ENCODE measurements around the gene ATP6V1C2.

The ATP6V1C2 gene, protein sequence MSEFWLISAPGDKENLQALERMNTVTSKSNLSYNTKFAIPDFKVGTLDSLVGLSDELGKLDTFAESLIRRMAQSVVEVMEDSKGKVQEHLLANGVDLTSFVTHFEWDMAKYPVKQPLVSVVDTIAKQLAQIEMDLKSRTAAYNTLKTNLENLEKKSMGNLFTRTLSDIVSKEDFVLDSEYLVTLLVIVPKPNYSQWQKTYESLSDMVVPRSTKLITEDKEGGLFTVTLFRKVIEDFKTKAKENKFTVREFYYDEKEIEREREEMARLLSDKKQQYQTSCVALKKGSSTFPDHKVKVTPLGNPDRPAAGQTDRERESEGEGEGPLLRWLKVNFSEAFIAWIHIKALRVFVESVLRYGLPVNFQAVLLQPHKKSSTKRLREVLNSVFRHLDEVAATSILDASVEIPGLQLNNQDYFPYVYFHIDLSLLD

DNA sequence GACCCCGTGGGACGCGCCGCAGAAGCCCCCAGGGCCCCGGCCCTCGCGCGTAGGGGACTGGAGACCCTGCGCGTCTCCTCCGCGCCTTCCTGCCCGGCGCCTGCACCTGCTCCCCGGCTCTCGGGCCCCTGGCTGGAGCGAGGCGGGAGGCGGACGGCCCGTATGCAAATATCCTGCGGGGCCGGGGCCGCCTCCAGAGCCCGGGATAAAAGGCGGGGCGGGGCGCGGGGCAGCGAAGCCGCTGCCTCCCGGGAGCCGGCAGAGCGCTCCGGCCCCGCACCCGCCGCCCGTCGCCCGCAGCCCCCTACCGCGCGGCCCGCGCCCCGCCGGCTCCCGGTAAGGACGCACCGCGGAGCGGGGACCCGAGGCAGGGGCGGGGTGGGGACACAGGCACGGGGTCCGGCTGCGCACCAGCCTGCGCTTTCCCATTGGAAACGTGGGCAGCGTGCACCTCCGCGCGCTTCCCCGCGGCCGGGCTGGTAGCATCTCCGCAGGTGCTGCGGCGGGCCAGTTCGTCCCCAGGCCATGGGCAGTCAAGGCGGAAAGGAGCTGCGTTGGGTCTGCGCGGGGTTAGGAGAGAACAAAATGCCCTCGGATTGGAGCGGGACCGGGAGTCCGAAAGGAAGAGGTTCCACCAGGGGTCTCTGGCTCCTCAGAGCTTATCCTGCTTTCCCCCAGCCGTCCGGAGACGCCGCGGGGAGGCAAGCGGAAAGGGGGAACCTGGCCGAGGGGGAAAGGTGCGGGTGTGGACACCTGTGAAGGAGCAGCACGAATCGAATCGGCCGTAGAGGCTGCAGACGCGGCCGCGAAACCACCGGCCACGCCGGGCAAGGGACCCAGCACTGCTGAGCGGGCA lies at the start of gene ATP6V1C2:
ATP6V1C2 (plus strand) TSS at position 235 of the 856 bp plus-strand sequence. CDS start 1,220 bp downstream, outside the sequence.
- no peak for DNase-seq (ENCODE audit: low read depth)

DNA sequence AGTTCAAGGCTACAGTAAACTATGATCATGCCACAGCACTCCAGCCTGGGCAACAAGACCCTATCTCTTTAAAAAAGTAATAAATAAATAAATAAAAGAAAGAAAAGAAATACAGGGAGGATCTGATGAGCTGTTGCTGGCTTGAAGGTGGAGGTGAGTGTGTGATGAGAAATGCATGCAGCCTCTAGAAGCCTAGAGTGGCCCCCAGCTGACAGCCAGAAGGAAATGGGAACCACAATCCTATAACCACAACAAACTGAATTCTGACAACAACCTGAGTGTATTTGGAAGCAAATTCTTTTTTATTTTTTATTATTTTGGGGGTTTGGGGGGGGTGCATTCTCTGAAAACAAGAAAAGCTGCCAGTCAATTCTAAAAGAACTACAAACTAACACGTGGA lies 46.3 kb upstream of the ATP6V1C2 start:
- no peak for DNase-seq (ENCODE audit: low read depth)

DNA sequence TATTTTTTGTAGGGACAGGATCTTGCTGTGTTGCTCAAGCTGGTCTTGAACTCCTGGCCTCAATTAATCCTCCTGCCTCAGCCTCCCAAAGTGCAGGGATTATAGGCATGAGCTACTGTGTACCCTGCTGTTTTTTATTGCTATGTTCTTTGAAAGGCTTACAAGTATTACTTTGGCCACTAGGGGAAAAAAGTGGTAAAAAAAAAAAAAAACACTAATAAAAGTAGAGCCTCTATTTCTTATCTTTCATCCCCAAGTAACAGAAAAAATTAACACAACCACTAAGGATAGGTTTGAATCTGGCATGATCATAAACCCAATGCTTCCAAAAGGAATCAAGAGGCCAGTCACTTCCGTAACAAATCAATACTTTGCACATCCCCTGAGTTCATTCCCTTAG lies 43.2 kb upstream of the ATP6V1C2 start:
- DNase-seq (ENCODE audit: low read depth) = no peak

DNA sequence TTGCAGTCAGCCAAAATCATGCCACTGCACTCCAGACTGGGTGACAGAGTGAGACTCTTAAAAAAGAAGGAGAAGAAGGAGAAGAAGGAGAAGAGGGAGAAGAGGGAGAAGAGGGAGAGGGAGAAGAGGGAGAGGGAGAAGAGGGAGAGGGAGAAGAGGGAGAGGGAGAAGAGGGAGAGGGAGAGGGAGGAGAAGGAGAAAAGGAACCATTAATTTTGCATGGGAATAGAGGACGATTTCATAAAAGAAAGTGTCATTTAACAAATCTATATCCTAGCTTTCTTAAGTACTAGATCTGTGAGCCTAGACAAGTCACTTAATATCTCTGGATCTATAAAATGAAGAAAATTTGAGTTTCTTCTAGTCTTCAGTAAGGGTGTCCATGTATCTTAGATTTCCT lies 41.2 kb upstream of the ATP6V1C2 start:
- DNase-seq (ENCODE audit: low read depth) = no peak

DNA sequence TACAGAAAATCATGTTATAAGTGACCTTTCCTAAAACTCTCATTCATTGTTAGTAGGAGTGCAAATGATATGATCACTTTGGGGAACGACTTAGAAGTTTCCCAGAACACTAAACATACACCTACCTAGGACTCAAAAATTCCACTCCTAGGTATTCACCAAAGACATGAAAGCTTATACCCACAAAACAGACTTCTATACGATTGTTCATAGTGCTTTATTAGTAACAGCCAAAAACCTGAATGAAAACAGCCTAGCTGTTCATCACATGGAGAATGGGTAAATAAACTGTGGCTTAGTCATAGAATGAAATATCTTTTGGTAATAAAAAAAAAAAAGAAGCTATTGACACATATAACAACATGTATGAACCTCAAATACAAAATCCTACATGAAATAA lies 40.5 kb upstream of the ATP6V1C2 start:
- no peak for DNase-seq (ENCODE audit: low read depth)

DNA sequence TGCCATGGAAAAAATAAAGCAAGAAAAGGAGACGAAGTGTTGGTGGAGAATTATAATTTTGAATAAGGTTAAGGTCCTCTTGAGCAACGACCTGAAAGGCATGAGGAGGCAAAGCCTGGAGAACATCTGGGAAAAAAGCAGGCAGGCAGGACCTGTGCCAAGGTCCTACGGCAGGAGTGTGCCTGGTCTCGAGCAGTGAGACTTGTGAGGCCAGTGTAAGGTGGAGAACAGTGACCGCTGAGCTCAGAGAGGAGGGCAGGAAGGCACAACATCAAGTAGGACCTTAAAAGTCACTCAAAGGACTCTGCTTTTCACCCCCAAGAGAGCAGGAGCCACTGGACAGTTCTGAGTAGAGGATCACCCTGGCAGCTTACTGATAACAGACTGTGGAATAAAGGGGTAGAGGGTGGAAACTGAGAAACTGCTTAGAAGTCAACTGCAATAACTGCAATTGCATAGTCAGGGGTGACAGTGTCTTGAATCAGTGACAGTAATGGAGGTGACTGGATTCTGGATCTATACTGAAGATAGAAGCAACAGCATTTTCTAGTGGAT lies 35.2 kb upstream of the ATP6V1C2 start:
- no peak for DNase-seq (ENCODE audit: low read depth)

DNA sequence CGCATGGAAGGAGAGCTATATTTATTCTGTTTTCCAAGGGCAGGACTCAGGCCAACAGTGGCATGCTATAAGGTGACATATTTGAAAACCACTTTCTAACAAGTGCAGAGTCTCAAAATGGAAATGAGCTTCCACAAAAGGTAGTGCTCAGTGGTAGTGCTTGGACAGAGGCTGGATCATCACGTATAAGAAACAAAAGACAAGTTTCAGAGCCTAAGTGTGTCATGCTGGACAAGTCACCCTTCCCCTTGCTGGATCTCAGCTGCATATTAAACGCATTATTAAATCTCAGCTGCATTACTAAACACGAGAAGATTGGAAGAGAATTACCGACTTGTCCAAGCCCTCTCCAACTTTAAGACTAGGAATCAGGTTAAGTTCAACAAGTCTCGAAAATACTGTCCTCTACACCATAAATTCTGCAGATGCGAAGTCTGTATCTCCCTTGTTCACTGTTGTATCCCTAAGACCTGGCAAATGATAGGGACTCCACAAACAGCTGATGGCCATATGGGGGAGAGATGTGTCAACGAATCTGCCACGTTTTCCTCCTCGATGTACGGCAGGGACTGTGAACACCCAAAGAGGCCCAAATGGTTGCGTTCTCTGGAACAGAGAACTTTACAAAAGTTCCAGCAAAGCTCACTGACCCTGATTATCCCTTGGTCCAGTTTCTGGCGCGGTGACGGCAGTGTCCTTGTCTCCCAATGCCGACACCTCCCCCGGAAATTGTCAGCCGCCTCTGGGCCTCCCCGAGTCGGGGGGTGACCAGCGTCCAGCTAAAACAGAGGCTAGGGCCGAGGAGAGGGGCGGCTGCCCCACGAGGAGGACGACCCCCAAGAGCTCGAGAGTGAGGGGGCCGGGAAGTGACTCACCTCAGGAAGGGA lies 32.3 kb upstream of the ATP6V1C2 start:
- no peak for DNase-seq (ENCODE audit: low read depth)

DNA sequence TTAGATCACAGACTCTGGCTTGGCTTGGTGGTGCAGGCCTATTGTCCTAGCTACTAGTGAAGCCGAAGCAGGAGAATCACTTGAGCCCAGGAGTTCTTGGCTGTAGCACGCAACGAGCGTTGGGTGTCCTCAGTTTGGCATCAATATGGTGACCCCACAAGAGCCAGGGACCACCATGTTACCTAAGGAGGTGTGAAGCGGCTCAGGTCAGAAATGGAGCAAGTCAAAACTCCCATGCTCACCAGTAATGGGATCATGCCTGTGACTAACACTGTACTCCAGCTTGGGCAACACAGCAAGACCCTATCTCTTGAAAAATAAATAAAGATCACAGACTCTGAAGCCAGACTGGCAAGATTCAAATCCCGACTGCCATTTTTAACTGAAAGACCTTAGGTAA lies 29.9 kb upstream of the ATP6V1C2 start:
- no peak for DNase-seq (ENCODE audit: low read depth)

DNA sequence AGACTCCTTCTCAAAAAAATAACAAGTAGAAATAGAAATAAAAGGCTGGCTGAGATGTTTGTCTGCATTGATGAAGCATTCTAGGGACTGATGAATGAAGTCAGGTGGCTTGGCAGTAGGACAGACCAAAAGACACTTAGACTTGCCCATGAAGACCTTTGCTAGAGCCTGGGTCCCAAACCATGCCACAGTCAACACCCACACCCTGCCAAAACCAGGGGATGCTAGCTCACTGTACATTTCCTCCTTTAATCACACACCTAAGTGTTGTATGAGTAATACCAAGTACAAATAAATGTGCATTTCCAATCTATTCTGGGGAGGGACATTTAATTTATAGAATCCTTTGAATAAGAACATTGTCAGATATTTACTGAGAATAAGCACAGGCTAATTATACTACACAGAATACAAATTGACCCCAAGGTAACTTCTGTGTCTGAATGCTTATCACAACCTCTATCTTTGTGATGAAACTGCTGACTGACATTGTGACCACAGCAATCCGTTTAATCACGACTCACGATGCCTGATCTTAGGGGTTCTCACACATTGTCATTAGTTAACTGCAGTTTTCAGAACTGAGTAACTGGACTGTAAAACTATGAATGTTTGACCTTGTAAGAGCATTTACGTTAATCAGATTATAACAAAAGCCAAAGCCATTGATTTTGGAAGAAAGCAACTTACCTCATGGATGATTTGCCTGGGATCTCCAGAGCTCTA lies 21.2 kb upstream of the ATP6V1C2 start:
- DNase-seq (ENCODE audit: low read depth) = no peak

DNA sequence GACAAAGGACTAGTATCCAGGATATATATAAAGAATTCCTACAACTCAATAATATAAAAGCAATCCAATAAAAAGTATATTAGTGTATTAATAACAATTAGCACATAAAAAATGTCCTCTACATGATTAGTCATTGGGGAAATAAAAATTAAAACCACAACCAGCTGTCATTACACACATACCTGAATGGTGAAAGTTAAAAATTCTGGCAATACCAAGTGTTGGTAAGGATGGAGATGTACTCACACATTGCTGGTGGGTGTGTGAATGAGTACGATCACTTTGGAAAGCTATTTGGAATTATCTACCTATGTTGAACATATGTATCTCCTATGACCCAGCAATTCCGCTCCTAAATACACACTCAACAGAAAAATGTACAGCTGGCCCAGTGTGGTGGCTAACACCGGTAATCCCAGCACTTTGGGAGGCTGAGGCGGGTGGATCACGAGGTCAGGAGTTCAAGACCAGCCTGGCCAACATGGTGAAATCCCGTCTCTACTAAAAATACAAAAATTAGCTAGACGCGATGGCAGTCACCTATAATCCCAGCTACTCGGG lies 17.3 kb upstream of the ATP6V1C2 start:
- no peak for DNase-seq (ENCODE audit: low read depth)

DNA sequence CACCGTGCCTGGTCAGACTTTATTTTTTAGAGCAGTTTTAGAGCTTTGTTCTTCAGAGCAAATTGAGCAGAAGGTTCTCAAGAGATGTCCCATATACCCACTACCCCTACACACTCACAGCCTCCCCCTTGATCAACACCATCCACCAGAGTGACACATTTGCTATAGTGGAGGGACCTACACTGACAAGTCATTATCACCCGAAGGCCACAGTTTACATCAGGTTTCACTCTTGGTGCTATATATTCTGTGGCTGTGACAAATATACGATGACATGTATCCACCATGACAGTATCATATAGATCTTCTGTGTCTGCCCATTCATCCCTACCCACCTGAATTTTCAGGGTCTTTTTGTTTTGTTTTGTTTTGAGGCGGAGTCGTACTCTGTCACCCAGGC lies 15.4 kb upstream of the ATP6V1C2 start:
- no peak for DNase-seq (ENCODE audit: low read depth)

DNA sequence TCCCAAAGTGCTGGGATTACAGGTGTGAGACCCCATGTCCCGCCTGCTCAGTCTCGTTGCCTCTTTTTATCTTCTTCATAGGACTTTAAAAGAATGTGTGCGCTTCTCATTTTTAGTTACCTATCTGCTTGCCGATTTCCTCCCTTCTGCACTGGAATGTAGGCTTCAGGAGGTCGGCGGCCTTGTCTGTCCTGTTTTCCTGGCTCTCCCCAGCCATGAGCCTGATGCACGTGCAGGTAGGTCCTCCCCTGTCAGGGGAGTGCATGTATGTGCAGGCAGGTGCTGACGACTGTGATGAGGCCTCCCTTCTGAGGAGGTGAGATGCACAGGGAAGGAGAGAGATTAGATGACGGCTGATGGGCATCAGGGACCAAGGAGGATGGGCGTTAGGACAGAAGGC lies 13.6 kb upstream of the ATP6V1C2 start:
- no peak for DNase-seq (ENCODE audit: low read depth)

DNA sequence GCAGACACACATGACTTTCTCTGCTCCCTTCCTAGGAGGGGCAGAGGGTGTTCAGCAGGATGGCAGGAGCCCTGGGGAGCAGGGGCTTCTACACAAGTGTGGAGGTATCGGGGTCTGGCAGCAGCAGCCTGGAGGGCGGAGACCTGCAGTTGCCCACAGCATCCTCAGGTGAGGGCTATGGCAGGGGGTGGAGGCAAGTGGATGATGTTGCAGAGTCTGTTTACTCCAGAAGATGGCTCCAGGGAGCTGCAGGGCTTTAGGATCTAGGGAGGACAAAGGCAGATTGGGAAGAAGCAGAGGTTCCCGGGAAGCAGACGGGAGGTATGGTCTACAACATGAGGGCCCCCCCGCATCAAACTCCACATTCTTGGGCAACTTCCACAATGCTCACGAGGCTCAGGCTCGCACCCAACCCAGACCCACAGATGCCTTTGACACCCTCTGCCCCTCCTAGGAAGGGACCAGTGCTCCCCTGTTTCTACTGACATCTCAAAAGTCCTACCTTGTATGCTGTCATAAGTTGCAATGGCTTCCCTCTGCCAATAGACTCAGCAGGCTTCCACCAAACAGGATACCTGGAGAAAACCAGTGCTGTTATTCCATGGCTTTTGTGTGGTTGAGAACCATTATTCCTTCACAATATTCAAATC lies 12.0 kb upstream of the ATP6V1C2 start:
- no peak for DNase-seq (ENCODE audit: low read depth)

DNA sequence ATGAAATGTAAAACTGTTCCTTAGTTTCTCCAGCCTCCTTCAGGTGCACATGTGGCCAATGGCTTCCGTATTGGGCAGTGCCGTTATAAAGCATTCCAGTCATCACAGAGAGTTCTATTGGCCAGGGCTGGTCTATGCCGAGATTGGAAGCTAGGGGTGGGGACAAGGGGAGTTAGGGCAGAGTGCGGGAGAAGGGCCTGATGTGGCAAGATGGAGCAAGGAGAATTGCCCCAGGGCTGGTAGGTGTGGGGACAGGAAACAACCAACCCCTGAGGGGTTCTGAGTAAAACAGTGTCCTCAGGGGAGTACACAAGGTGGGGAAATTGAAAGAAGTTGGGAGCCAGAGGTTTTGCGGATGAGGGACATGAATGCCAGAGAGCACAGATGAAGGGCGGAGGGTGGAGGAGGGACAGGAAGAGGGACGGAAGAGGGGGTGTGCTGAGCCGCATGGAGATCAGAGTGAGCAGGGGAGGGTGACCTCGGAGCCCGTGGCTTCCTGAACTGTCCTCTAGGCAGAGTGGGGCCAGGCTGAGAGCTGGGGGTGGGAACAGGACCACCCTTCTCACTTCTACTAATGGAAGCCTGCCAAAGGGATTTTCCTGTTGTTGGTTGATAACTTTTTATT lies 9.1 kb upstream of the ATP6V1C2 start:
- no peak for DNase-seq (ENCODE audit: low read depth)

DNA sequence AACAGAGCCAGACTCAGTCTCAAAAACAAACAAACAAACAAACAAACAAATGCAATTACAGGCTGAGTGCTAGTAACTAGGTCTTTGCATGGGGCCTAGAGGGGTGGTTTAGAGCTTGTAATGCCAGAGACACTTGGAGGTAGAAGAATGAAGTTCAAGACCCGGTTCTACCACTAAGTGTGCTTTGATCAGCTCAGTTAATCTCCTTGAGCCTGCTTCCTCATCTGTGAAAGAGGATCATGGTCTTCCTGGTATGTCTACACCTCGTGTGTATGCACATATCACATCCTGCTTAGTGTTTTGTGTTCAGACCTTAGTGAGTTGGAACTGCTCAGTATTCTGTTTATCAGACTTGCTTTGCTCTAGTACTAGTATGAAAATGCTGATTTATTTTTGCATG lies 4.8 kb upstream of the ATP6V1C2 start:
- DNase-seq (ENCODE audit: low read depth) = no peak

DNA sequence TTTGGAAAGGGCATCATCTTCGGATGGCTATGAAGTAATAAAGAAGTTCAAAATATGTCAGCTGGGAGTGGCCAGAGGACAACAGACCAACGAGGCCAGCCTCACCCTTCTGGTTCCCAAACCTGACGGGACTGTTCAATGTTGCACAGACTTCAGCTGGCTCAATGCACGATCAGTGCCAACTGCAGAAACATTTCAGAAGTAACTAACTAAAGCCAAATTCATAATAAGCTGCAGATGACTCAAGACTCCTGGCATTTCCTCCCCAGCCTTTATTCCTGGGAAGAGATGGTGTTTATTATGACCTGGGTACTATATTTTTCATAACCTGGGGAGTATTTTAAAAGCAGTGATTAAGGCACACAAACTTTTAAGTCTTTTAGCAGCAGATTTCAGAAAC lies 3.8 kb upstream of the ATP6V1C2 start:
- DNase-seq (ENCODE audit: low read depth) = no peak

DNA sequence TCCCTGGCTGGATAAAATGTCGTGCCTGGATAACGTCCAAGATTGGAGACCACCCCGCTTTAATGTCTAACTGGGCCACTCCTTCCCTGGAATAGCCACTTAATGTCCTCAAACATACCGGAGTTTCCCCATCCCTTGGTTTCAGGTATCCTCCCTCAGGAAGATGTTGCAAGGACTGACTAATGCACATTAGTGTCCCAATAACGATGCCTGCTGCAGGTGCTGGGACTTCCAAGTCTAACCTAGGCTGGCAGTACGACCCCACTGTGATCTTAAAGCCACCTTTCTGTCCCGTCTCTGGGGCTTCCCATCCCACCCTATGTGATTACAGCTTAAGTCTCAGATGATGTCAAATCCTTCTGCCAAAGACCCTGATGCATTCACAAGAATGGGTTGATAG lies 1.1 kb upstream of the ATP6V1C2 start:
- DNase-seq (ENCODE audit: low read depth) = no peak

DNA sequence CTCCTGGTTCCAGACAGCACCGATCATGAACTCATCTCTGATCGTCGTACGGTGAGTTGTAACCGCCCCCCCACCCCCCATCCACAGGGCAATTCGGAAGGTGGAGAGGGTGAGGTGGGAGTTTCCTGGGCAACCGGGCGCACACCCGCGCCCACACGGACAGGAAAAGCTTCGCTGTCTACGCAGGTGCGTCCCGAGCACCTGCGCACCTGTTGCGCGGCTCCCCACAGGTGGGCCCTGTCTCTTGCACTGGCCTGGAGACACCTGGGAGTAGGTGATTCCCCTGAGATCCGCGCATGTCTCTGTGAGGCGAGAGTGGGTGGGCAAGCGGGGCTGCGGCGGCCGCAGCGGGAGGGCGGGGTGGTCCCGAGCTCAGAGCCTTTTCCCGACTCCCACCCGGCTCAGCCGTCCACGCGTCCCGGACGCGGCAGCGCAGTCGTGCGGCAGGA lies 459 bp upstream of the ATP6V1C2 start:
- no peak for DNase-seq (ENCODE audit: low read depth)

DNA sequence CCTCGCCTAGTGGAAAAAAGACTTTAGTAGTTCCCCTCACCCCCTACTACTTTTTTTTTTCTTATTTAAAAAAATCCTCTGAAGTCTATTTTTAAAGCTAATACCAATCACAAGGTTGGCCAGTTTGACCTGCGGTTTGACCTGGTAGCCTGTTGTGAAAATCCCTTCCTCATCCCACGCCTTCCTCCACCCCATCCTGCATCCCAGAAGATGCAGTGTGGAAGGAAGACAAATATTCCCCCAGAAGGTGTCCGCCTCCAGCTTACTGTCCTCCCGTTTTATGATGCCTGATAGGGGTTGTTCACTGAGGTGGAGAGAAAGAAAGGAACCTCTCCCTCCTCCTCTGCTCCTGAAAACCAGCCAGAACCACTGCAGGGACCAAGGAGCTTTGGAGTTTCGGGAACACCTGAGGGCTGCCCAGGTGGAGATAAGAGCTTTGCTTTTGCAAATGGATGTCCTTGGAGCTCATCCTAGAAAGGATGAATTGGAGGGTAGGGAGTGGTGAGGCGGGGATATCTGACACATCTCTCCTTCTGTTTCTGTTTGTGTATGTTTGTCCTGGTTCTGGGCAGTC lies 909 bp downstream of the ATP6V1C2 start:
- DNase-seq (ENCODE audit: low read depth) = no peak

All from activated T-cell treated with anti-CD3 and anti-CD28 coated beads for 48 hours (primary cell).